GM23338 (cell line): ENCODE results near the gene NPEPPS. TPM values are rescaled to one million over a fixed set of nuclear protein-coding genes. Genes with fewer than 3 reads are reported as not detected.

Experiments used
- ATAC-seq: fragments of 200-7000 bp; cut with Tn5 transposase; 3 replicates; pipeline ENCODE4 v1.9.1; 2020
- DNase-seq: peaks from one replicate; pipeline ENCODE4 v3.0.0-alpha.2; 2015; ENCODE audit warnings: low spot score
- H2AFZ ChIP-seq: fragments of 200-600 bp; sonication (generic); 2 replicates; pipeline ENCODE4 v1.8.0; 2016; ENCODE audit warnings: antibody characterized with exemption, mild to moderate bottlenecking, moderate library complexity
- H3F3A ChIP-seq: fragments of 200-600 bp; sonication (generic); replicated peaks from 2 replicates; pipeline ENCODE4 v1.8.0; 2017; ENCODE audit warnings: antibody characterized with exemption, mixed run types, low read depth
- H3K27ac ChIP-seq: fragments of 200-600 bp; sonication (generic); 2 replicates; pipeline ENCODE4 v1.6.1; 2016; ENCODE audit warnings: low read depth
- H3K27me3 ChIP-seq: fragments of 200-600 bp; sonication (generic); 2 replicates; pipeline ENCODE4 v1.8.0; 2016; ENCODE audit warnings: mild to moderate bottlenecking, mixed run types, moderate library complexity; ENCODE audit not compliant: insufficient read depth
- H3K36me3 ChIP-seq: fragments of 200-600 bp; sonication (generic); 2 replicates; pipeline ENCODE4 v1.8.0; 2016; ENCODE audit warnings: mild to moderate bottlenecking; ENCODE audit not compliant: insufficient read depth
- H3K4me1 ChIP-seq: fragments of 200-600 bp; sonication (generic); 2 replicates; pipeline ENCODE4 v1.8.0; 2016; ENCODE audit warnings: mild to moderate bottlenecking, moderate library complexity; ENCODE audit not compliant: insufficient read depth
- H3K4me2 ChIP-seq: fragments of 200-600 bp; sonication (generic); 2 replicates; pipeline ENCODE4 v1.7.1; 2017; ENCODE audit warnings: mixed run types
- H3K4me3 ChIP-seq: fragments of 200-600 bp; sonication (generic); 2 replicates; pipeline ENCODE4 v1.6.1; 2016; ENCODE audit warnings: mixed run types
- H3K79me2 ChIP-seq: fragments of 200-600 bp; sonication (generic); replicated peaks from 2 replicates; pipeline ENCODE4 v1.8.0; 2017; ENCODE audit warnings: mild to moderate bottlenecking; ENCODE audit not compliant: insufficient read depth
- H3K9me2 ChIP-seq: fragments of 200-600 bp; sonication (generic); 2 replicates; pipeline ENCODE4 v1.8.0; 2017; ENCODE audit not compliant: insufficient read depth
- H4K20me1 ChIP-seq: fragments of 200-600 bp; sonication (generic); replicated peaks from 2 replicates; pipeline ENCODE4 v1.8.0; 2017; ENCODE audit warnings: mild to moderate bottlenecking; ENCODE audit not compliant: insufficient read depth
- H3K27ac Mint-ChIP-seq: 2 replicates; pipeline ENCODE4 v1.8.0; 2020; ENCODE audit warnings: inconsistent platforms, mild to moderate bottlenecking, moderate library complexity, mixed read lengths
- H3K27me3 Mint-ChIP-seq: 3 replicates; pipeline ENCODE4 v1.8.0; 2022; ENCODE audit warnings: low read depth, mild to moderate bottlenecking, moderate library complexity, mixed read lengths, inconsistent platforms; ENCODE audit not compliant: insufficient read depth, poor library complexity
- H3K36me3 Mint-ChIP-seq: 3 replicates; pipeline ENCODE4 v1.8.0; 2021; ENCODE audit warnings: low read depth, mild to moderate bottlenecking, inconsistent platforms, moderate library complexity, mixed read lengths
- H3K4me1 Mint-ChIP-seq: 3 replicates; pipeline ENCODE4 v1.8.0; 2020; ENCODE audit warnings: mild to moderate bottlenecking, inconsistent platforms, mixed read lengths
- H3K4me3 Mint-ChIP-seq: 3 replicates; pipeline ENCODE4 v1.8.0; 2021; ENCODE audit warnings: moderate library complexity, mild to moderate bottlenecking, inconsistent platforms, mixed read lengths
- H3K9me3 Mint-ChIP-seq: 3 replicates; pipeline ENCODE4 v1.8.0; 2020; ENCODE audit warnings: moderate library complexity, mild to moderate bottlenecking, inconsistent platforms, mixed read lengths
- CREB1 ChIP-seq: fragments of 250-450 bp; sonication (Bioruptor Pico); IDR thresholded peaks from 2 replicates; pipeline ENCODE4 v1.5.0; 2020; ENCODE audit warnings: low read depth, mild to moderate bottlenecking, moderate library complexity
- CTCF ChIP-seq, 2 experiments: fragments of 200-600 bp in 1 of 2; sonication (generic) in 1 of 2; conservative IDR thresholded peaks; 2 replicates each; pipeline versions ENCODE4 v1.5.1 to v1.6.1; 2016 to 2017; ENCODE audit warnings: antibody characterized with exemption in 2 of 2, low read depth in 2 of 2, mild to moderate bottlenecking in 2 of 2, moderate library complexity in 1 of 2
- EZH2 ChIP-seq: fragments of 200-600 bp; sonication (generic); IDR thresholded peaks from one replicate; pipeline ENCODE4 v1.8.0; 2017; ENCODE audit warnings: antibody characterized with exemption, mild to moderate bottlenecking, low read depth; ENCODE audit not compliant: unreplicated experiment
- EZH2phosphoT487 ChIP-seq: fragments of 200-600 bp; sonication (generic); IDR thresholded peaks from one replicate; pipeline ENCODE4 v1.8.1; 2018; ENCODE audit warnings: antibody characterized with exemption; ENCODE audit not compliant: unreplicated experiment
- JUNB ChIP-seq: IDR thresholded peaks from one replicate; pipeline ENCODE4 v1.6.1; 2016; ENCODE audit warnings: antibody characterized with exemption; ENCODE audit not compliant: unreplicated experiment
- NANOG ChIP-seq: IDR thresholded peaks from 2 replicates; pipeline ENCODE4 v1.6.1; 2016; ENCODE audit warnings: antibody characterized with exemption, borderline replicate concordance
- POLR2AphosphoS5 ChIP-seq: IDR thresholded peaks from 2 replicates; pipeline ENCODE4 v1.6.1; 2016; ENCODE audit warnings: antibody characterized with exemption, low read depth
- STAT1 ChIP-seq: IDR thresholded peaks from one replicate; pipeline ENCODE4 v1.6.1; 2016; ENCODE audit warnings: antibody characterized with exemption; ENCODE audit not compliant: unreplicated experiment
- ZNF114 ChIP-seq: fragments of 250-450 bp; sonication (Bioruptor Pico); IDR thresholded peaks from 2 replicates; pipeline ENCODE4 v1.5.0; 2020; ENCODE audit warnings: mild to moderate bottlenecking, moderate library complexity
- ZNF331 ChIP-seq: fragments of 250-450 bp; sonication (Bioruptor Pico); IDR thresholded peaks from 2 replicates; pipeline ENCODE4 v1.5.0; 2020; ENCODE audit warnings: low read depth, mild to moderate bottlenecking, moderate library complexity
- ZNF462 ChIP-seq: fragments of 250-450 bp; sonication (Bioruptor Pico); IDR thresholded peaks from 2 replicates; pipeline ENCODE4 v1.5.0; 2020; ENCODE audit warnings: mild to moderate bottlenecking, moderate library complexity
- polyA plus RNA-seq: library from polyadenylated mRNA; unstranded; fragments of >200 nt; fragmentation: Nextera tagmentation; extraction: Ambion mirVana; gene quantifications from 2 replicates; pipeline ENCODE4 v1.2.1, GENCODE V29; 2016
- total RNA-seq: library from RNA; depleted of rRNA; stranded (reverse); fragments of >200 nt; shearing (Covaris generic); gene quantifications from 2 replicates; pipeline ENCODE4 v1.2.3, GENCODE V29; 2014
- TF ChIP-seq, protein P1 (sequence below): IDR thresholded peaks from 2 replicates; pipeline ENCODE4 v1.6.1; 2016; ENCODE audit warnings: antibody characterized with exemption
- TF ChIP-seq, protein P2 (sequence below): IDR thresholded peaks from one replicate; pipeline ENCODE4 v1.6.1; 2018; ENCODE audit warnings: antibody characterized with exemption; ENCODE audit not compliant: unreplicated experiment

The NPEPPS gene
- total and polyA plus RNA-seq, 2 experiments from 2014 or later, result 91.5 to 113 TPM

GRCh38 chr17:47649972-47650524 is 119.1 kb downstream of the NPEPPS start:
- DNase-seq (peak; percentile 59), ATAC-seq (peak; percentile 1; the same call in 2 of the 3 replicates)
- Histone ChIP-seq H3K4me3 (peak overlapping the region; percentile 77), H3K36me3 (peaks cover 39% of the 10 kb centered on the region), H3K4me1 (peaks cover 19% of the 10 kb centered on the region), H3K4me2 (peak overlapping the region; percentile 62), H3K27me3 (no peaks in the 10 kb centered on the region), H3F3A (peaks cover 29% of the 10 kb centered on the region), H2AFZ (no peak overlapping the region), H3K27ac (peak overlapping the region; percentile 88; the same call in 1 of the 2 replicates), H4K20me1 (peaks cover 37% of the 10 kb centered on the region), H3K79me2 (peaks cover 61% of the 10 kb centered on the region), H3K9me2 (no peaks in the 10 kb centered on the region)
- peaks cover 48% of the 10 kb centered on the region for H3K36me3 Mint-ChIP-seq
- H3K27me3 Mint-ChIP-seq, result peaks cover 16% of the 10 kb centered on the region
- TF ChIP-seq CREB1 (no peak), STAT1 (no peak), ZNF114 (CRISPR knock-in tag) (no peak), NANOG (no peak), POLR2AphosphoS5 (no peak), ZNF331 (CRISPR knock-in tag) (no peak), JUNB (no peak), EZH2 (no peak), ZNF462 (CRISPR knock-in tag) (no peak), EZH2phosphoT487 (no peak), CTCF (conservative IDR thresholded peaks at IDR 0.05; ENCODE audit: low read depth in 2 of 2) (no peak)
- TF ChIP-seq, protein P1, sequence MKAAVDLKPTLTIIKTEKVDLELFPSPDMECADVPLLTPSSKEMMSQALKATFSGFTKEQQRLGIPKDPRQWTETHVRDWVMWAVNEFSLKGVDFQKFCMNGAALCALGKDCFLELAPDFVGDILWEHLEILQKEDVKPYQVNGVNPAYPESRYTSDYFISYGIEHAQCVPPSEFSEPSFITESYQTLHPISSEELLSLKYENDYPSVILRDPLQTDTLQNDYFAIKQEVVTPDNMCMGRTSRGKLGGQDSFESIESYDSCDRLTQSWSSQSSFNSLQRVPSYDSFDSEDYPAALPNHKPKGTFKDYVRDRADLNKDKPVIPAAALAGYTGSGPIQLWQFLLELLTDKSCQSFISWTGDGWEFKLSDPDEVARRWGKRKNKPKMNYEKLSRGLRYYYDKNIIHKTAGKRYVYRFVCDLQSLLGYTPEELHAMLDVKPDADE, result no peak
- TF ChIP-seq, protein P2, sequence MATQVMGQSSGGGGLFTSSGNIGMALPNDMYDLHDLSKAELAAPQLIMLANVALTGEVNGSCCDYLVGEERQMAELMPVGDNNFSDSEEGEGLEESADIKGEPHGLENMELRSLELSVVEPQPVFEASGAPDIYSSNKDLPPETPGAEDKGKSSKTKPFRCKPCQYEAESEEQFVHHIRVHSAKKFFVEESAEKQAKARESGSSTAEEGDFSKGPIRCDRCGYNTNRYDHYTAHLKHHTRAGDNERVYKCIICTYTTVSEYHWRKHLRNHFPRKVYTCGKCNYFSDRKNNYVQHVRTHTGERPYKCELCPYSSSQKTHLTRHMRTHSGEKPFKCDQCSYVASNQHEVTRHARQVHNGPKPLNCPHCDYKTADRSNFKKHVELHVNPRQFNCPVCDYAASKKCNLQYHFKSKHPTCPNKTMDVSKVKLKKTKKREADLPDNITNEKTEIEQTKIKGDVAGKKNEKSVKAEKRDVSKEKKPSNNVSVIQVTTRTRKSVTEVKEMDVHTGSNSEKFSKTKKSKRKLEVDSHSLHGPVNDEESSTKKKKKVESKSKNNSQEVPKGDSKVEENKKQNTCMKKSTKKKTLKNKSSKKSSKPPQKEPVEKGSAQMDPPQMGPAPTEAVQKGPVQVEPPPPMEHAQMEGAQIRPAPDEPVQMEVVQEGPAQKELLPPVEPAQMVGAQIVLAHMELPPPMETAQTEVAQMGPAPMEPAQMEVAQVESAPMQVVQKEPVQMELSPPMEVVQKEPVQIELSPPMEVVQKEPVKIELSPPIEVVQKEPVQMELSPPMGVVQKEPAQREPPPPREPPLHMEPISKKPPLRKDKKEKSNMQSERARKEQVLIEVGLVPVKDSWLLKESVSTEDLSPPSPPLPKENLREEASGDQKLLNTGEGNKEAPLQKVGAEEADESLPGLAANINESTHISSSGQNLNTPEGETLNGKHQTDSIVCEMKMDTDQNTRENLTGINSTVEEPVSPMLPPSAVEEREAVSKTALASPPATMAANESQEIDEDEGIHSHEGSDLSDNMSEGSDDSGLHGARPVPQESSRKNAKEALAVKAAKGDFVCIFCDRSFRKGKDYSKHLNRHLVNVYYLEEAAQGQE, result no peak
- H3K9me3 Mint-ChIP-seq, result no peaks in the 10 kb centered on the region; the same call in 2 of the 3 replicates
- H3K27ac Mint-ChIP-seq, result peak overlapping the region; percentile 98
- peaks cover 26% of the 10 kb centered on the region for H3K4me1 Mint-ChIP-seq
- H3K4me3 Mint-ChIP-seq, result peak overlapping the region; percentile 92
